Keratinocyte (primary cell): ENCODE data around the gene DDIAS. TPM values are rescaled to one million over a fixed set of nuclear protein-coding genes. Genes with fewer than 3 reads are reported as not detected.
A peak's percentile ranks its signal among the peaks of the same experiment; 100 is the strongest.

ENCODE experiments used
- DNase-seq: peaks from one replicate; pipeline ENCODE4 v3.0.0-alpha.2; 2011; ENCODE audit warnings: low read depth, missing footprints, low spot score
- FAIRE-seq: peaks from 2 replicates; lab custom pipeline; 2011; peaks lifted over from hg19 to GRCh38; lab: Jason Lieb, UNC
- H2AFZ ChIP-seq: 2 replicates; pipeline ENCODE4 v1.6.0; 2012; ENCODE audit warnings: low read length, control low read depth, inconsistent platforms; ENCODE audit not compliant: control insufficient read depth
- H3K27ac ChIP-seq: 2 replicates; pipeline ENCODE4 v1.5.1; 2011; ENCODE audit warnings: low read length; ENCODE audit not compliant: control insufficient read depth, insufficient read depth
- H3K27me3 ChIP-seq: 3 replicates; pipeline ENCODE4 v1.6.0; 2011; ENCODE audit warnings: low read length; ENCODE audit not compliant: control insufficient read depth, insufficient read depth; ENCODE audit errors: extremely low read depth
- H3K36me3 ChIP-seq, 2 experiments: 2 replicates in 1 of 2; 3 replicates in 1 of 2; pipeline ENCODE4 v1.5.1; 2011; ENCODE audit warnings: low read length in 2 of 2, mild to moderate bottlenecking in 1 of 2; ENCODE audit not compliant: control insufficient read depth in 2 of 2, insufficient read depth in 2 of 2; ENCODE audit errors: extremely low read depth in 1 of 2
- H3K4me1 ChIP-seq: 3 replicates; pipeline ENCODE4 v1.5.1; 2011; ENCODE audit warnings: low read length; ENCODE audit not compliant: control insufficient read depth, insufficient read depth; ENCODE audit errors: extremely low read depth
- H3K4me2 ChIP-seq: 3 replicates; pipeline ENCODE4 v1.6.0; 2011; ENCODE audit warnings: low read depth, low read length; ENCODE audit not compliant: control insufficient read depth, insufficient read depth; ENCODE audit errors: extremely low read depth
- H3K4me3 ChIP-seq, 3 experiments: fragments of 200-600 bp in 1 of 3; sonication (generic) in 1 of 3; 2 replicates in 2 of 3; 3 replicates in 1 of 3; pipeline ENCODE4 v1.5.1; 2011 to 2016; ENCODE audit warnings: low read length in 3 of 3, mild to moderate bottlenecking in 3 of 3, control low read depth in 2 of 3, inconsistent platforms in 1 of 3, low read depth in 1 of 3, mixed read lengths in 1 of 3, mixed run types in 1 of 3, moderate library complexity in 1 of 3; ENCODE audit not compliant: control insufficient read depth in 2 of 3, insufficient read depth in 2 of 3; ENCODE audit errors: extremely low read depth in 1 of 3
- H3K79me2 ChIP-seq: 2 replicates; pipeline ENCODE4 v1.6.0; 2012; ENCODE audit warnings: low read length; ENCODE audit not compliant: control insufficient read depth, insufficient read depth
- H3K9ac ChIP-seq: 3 replicates; pipeline ENCODE4 v1.6.0; 2011; ENCODE audit warnings: low read length; ENCODE audit not compliant: control insufficient read depth, insufficient read depth; ENCODE audit errors: extremely low read depth
- H3K9me1 ChIP-seq: 3 replicates; pipeline ENCODE4 v1.6.0; 2011; ENCODE audit warnings: low read length; ENCODE audit not compliant: control insufficient read depth, insufficient read depth; ENCODE audit errors: extremely low read depth
- H3K9me3 ChIP-seq: 2 replicates; pipeline ENCODE4 v1.5.1; 2012; ENCODE audit warnings: low read depth, low read length; ENCODE audit not compliant: control insufficient read depth
- H4K20me1 ChIP-seq: 3 replicates; pipeline ENCODE4 v1.6.0; 2011; ENCODE audit warnings: low read length; ENCODE audit not compliant: control insufficient read depth, insufficient read depth; ENCODE audit errors: extremely low read depth
- CTCF ChIP-seq, 3 experiments: IDR thresholded peaks in 1 of 3; conservative IDR thresholded peaks in 1 of 3; optimal IDR thresholded peaks in 1 of 3; 2 replicates in 2 of 3; 3 replicates in 1 of 3; pipeline versions ENCODE3 to v1.5.1; 2011; ENCODE audit warnings: low read length in 3 of 3, mild to moderate bottlenecking in 3 of 3, moderate library complexity in 2 of 3, control low read depth in 1 of 3, inconsistent platforms in 1 of 3; ENCODE audit not compliant: insufficient read depth in 2 of 3; ENCODE audit errors: extremely low read depth in 1 of 3
- EZH2 ChIP-seq: IDR thresholded peaks from one replicate; pipeline ENCODE4 v1.6.1; 2012; ENCODE audit warnings: inconsistent platforms, mild to moderate bottlenecking, low read length, moderate library complexity
- dilution Hi-C: fragments of 300-500 bp; cut with MboI; formaldehyde crosslinking; loops from one replicate; pipeline ENCODE4 v1.7.0; 2020; ENCODE audit warnings: low sequenced_read_pairs; ENCODE audit not compliant: extremely low pct_ligation_motif_present
- polyA plus RNA-seq, 5 experiments: library from polyadenylated mRNA; depleted of rRNA in 3 of 5; stranded (reverse) in 3 of 5; stranded (forward) in 1 of 5; unstranded in 1 of 5; fragments of >200 nt; gene quantifications; 1 replicate in 1 of 5; 2 replicates in 3 of 5; 3 replicates in 1 of 5; pipeline versions ENCODE4 v1.2.1 to v1.2.3, GENCODE V29; 2011 to 2012; ENCODE audit warnings: missing spikeins in 2 of 5, low read depth in 1 of 5, low replicate concordance in 1 of 5

The DDIAS gene
- polyA plus RNA-seq, 1 donor (not counting 4 experiments of a cell fraction or from before 2014, with no cell fraction given): 8.7 TPM

GRCh38 chr11:82906931-82907330 lies 5.4 kb downstream of the DDIAS start:
- no peaks in the 10 kb centered on the region for H3K9me1 ChIP-seq
- no peak overlapping the region for H3K4me3 ChIP-seq
- no peak overlapping the region for H3K27ac ChIP-seq
- H3K36me3 ChIP-seq: no peaks in the 10 kb centered on the region
- H3K79me2 ChIP-seq: peaks cover 45% of the 10 kb centered on the region
- dilution Hi-C loops: no loop called here
- peaks cover 18% of the 10 kb centered on the region for H3K4me1 ChIP-seq
- no peak overlapping the region for H3K9ac ChIP-seq
- no peaks in the 10 kb centered on the region for H3K27me3 ChIP-seq
- no peaks in the 10 kb centered on the region for H4K20me1 ChIP-seq
- H3K9me3 ChIP-seq: no peaks in the 10 kb centered on the region
- DNase-seq (no peak), FAIRE-seq (no peak)
- H2AFZ ChIP-seq: peak overlapping the region; percentile 13
- H3K4me2 ChIP-seq: no peak overlapping the region
- TF ChIP-seq EZH2 (no peak), CTCF (optimal IDR thresholded peaks at IDR 0.05 in 1 of 3, IDR thresholded peaks at IDR 0.05 in 1 of 3, conservative IDR thresholded peaks at IDR 0.05 in 1 of 3; ENCODE audit: extremely low read depth in 1 of 3, insufficient read depth in 2 of 3, low read length in 3 of 3) (no peak)

GRCh38 chr11:82907371-82907770 lies 5.8 kb downstream of the DDIAS start:
- no peak for TF ChIP-seq CTCF (optimal IDR thresholded peaks at IDR 0.05 in 1 of 3, IDR thresholded peaks at IDR 0.05 in 1 of 3, conservative IDR thresholded peaks at IDR 0.05 in 1 of 3; ENCODE audit: extremely low read depth in 1 of 3, insufficient read depth in 2 of 3, low read length in 3 of 3)
- TF ChIP-seq EZH2: no peak
- FAIRE-seq: no peak
- peaks cover 41% of the 10 kb centered on the region for H3K79me2 ChIP-seq
- H3K4me1 ChIP-seq: peaks cover 16% of the 10 kb centered on the region
- H2AFZ ChIP-seq: no peak overlapping the region
- no peak overlapping the region for H3K4me3 ChIP-seq
- H3K36me3 ChIP-seq: no peaks in the 10 kb centered on the region
- no peaks in the 10 kb centered on the region for H4K20me1 ChIP-seq
- H3K27me3 ChIP-seq: no peaks in the 10 kb centered on the region
- no peaks in the 10 kb centered on the region for H3K9me3 ChIP-seq
- no peak overlapping the region for H3K4me2 ChIP-seq
- dilution Hi-C loops: no loop called here
- H3K9me1 ChIP-seq: no peaks in the 10 kb centered on the region
- H3K9ac ChIP-seq: no peak overlapping the region
- H3K27ac ChIP-seq: no peak overlapping the region
- DNase-seq: no peak
